H1 (cell line): ENCODE data around the gene KCND3. TPM values are rescaled to one million over a fixed set of nuclear protein-coding genes. Genes with fewer than 3 reads are reported as not detected.
A peak's percentile ranks its signal among the peaks of the same experiment; 100 is the strongest.

ENCODE experiments used
- CTCF ChIA-PET: fragments of 300-600 bp; sonication (Branson Sonifier 250); formaldehyde crosslinking; loops from one replicate; lab custom pipeline; 2021; ENCODE audit not compliant: partially characterized antibody; lab: Charles Lee
- POLR2A ChIA-PET: fragments of 300-600 bp; sonication (Branson Sonifier 250); formaldehyde crosslinking; loops from one replicate; lab custom pipeline; 2021; ENCODE audit warnings: inconsistent platforms; ENCODE audit not compliant: partially characterized antibody; lab: Charles Lee
- DNase-seq, 2 experiments: peaks; one replicate each; pipeline versions ENCODE4 v3.0.0 to v3.0.0-alpha.2; 2010 to 2022; ENCODE audit warnings: low spot score in 2 of 2, low read depth in 1 of 2, mixed read lengths in 1 of 2
- FAIRE-seq: peaks from 2 replicates; lab custom pipeline; 2011; peaks lifted over from hg19 to GRCh38; lab: Jason Lieb, UNC
- H2AFZ ChIP-seq: 2 replicates; pipeline ENCODE4 v1.8.1; 2012; ENCODE audit warnings: low read length, inconsistent platforms
- H2AK5ac ChIP-seq: 2 replicates; pipeline ENCODE4 v1.6.1; 2013; ENCODE audit warnings: low read depth, low read length
- H2BK120ac ChIP-seq: replicated peaks from 2 replicates; pipeline ENCODE3; 2013; ENCODE audit warnings: low read depth, low read length, inconsistent platforms
- H2BK12ac ChIP-seq: 2 replicates; pipeline ENCODE4 v1.6.1; 2013; ENCODE audit warnings: low read depth, low read length
- H2BK15ac ChIP-seq: 2 replicates; pipeline ENCODE4 v1.6.1; 2013; ENCODE audit warnings: low read length
- H2BK20ac ChIP-seq: 2 replicates; pipeline ENCODE4 v1.6.1; 2013; ENCODE audit warnings: low read length
- H2BK5ac ChIP-seq: 2 replicates; pipeline ENCODE4 v1.6.1; 2013; ENCODE audit warnings: low read depth, low read length
- H3K14ac ChIP-seq: 2 replicates; pipeline ENCODE4 v1.6.1; 2013; ENCODE audit warnings: inconsistent platforms; ENCODE audit not compliant: insufficient read length
- H3K18ac ChIP-seq: 2 replicates; pipeline ENCODE4 v1.6.1; 2013; ENCODE audit warnings: low read length; ENCODE audit errors: extremely low read depth
- H3K23ac ChIP-seq: 2 replicates; pipeline ENCODE4 v1.6.1; 2013; ENCODE audit warnings: inconsistent platforms; ENCODE audit not compliant: insufficient read length
- H3K23me2 ChIP-seq: 2 replicates; pipeline ENCODE4 v1.6.1; 2013; ENCODE audit warnings: low read depth, low read length
- H3K27ac ChIP-seq: 2 replicates; pipeline ENCODE4 v1.6.1; 2011; ENCODE audit warnings: low read depth, low read length, inconsistent platforms
- H3K27me3 ChIP-seq, 4 experiments: replicated peaks in 1 of 4; 1 replicate in 1 of 4; 2 replicates in 3 of 4; pipeline versions ENCODE4 v1.6.1 to v1.8.1; 2011 to 2013; ENCODE audit warnings: low read length in 3 of 4, mild to moderate bottlenecking in 3 of 4, inconsistent platforms in 2 of 4, mixed read lengths in 2 of 4, moderate library complexity in 1 of 4; ENCODE audit not compliant: control insufficient read depth in 3 of 4, insufficient read depth in 3 of 4; ENCODE audit errors: extremely low read depth in 1 of 4
- H3K36me3 ChIP-seq, 4 experiments: 2 replicates each; pipeline versions ENCODE4 v1.6.1 to v1.8.1; 2011 to 2013; ENCODE audit warnings: mild to moderate bottlenecking in 4 of 4, low read length in 3 of 4, moderate library complexity in 2 of 4, control low read depth in 1 of 4, inconsistent platforms in 1 of 4; ENCODE audit not compliant: insufficient read depth in 4 of 4, control insufficient read depth in 2 of 4
- H3K4ac ChIP-seq: replicated peaks from 2 replicates; pipeline ENCODE3; 2013; ENCODE audit warnings: low read length, low read depth, mixed read lengths, inconsistent platforms; ENCODE audit not compliant: insufficient read length
- H3K4me1 ChIP-seq, 4 experiments: replicated peaks in 1 of 4; 1 replicate in 1 of 4; 2 replicates in 3 of 4; pipeline versions ENCODE4 v1.6.1 to v1.8.1; 2011 to 2013; ENCODE audit warnings: low read length in 3 of 4, inconsistent platforms in 2 of 4, mixed read lengths in 1 of 4; ENCODE audit not compliant: insufficient read depth in 4 of 4, control insufficient read depth in 3 of 4
- H3K4me2 ChIP-seq, 2 experiments: 2 replicates each; pipeline versions ENCODE4 v1.6.1 to v1.8.1; 2011 to 2013; ENCODE audit warnings: low read depth in 2 of 2, low read length in 2 of 2, control low read depth in 1 of 2, inconsistent platforms in 1 of 2, mild to moderate bottlenecking in 1 of 2; ENCODE audit not compliant: insufficient read depth in 1 of 2
- H3K4me3 ChIP-seq, 4 experiments: fragments of 200-600, 300-600 bp in 1 of 4; sonication (generic), shearing (Covaris generic), sonication (Bioruptor Twin) in 1 of 4; 2 replicates each; pipeline versions ENCODE4 v1.5.1 to v1.8.1; 2011 to 2016; ENCODE audit warnings: low read length in 4 of 4, low read depth in 3 of 4, control low read depth in 2 of 4, inconsistent platforms in 2 of 4, mild to moderate bottlenecking in 2 of 4, mixed read lengths in 1 of 4, moderate library complexity in 1 of 4; ENCODE audit not compliant: insufficient read depth in 2 of 4; ENCODE audit errors: extremely low read depth in 1 of 4
- H3K56ac ChIP-seq: replicated peaks from 2 replicates; pipeline ENCODE3; 2013; ENCODE audit warnings: low read depth, mild to moderate bottlenecking, mixed read lengths, low read length, inconsistent platforms; ENCODE audit not compliant: insufficient read length
- H3K79me1 ChIP-seq: 2 replicates; pipeline ENCODE4 v1.6.1; 2013; ENCODE audit warnings: low read depth, low read length, control low read depth
- H3K79me2 ChIP-seq, 2 experiments: 2 replicates each; pipeline versions ENCODE4 v1.6.1 to v1.8.1; 2012 to 2013; ENCODE audit warnings: low read length in 2 of 2, mild to moderate bottlenecking in 2 of 2, inconsistent platforms in 1 of 2; ENCODE audit not compliant: insufficient read depth in 2 of 2, control insufficient read depth in 1 of 2
- H3K9ac ChIP-seq, 4 experiments: replicated peaks in 1 of 4; 1 replicate in 1 of 4; 2 replicates in 3 of 4; pipeline versions ENCODE4 v1.6.1 to v1.8.1; 2011 to 2013; ENCODE audit warnings: low read depth in 3 of 4, low read length in 3 of 4, control low read depth in 2 of 4, mild to moderate bottlenecking in 2 of 4, moderate library complexity in 2 of 4, inconsistent platforms in 1 of 4; ENCODE audit errors: extremely low read depth in 1 of 4
- H3K9me3 ChIP-seq, 2 experiments: 2 replicates each; pipeline versions ENCODE4 v1.6.1 to v1.8.1; 2012 to 2013; ENCODE audit warnings: mild to moderate bottlenecking in 2 of 2, moderate library complexity in 2 of 2, control low read depth in 1 of 2, inconsistent platforms in 1 of 2, low read depth in 1 of 2, low read length in 1 of 2, mixed read lengths in 1 of 2; ENCODE audit not compliant: insufficient read depth in 2 of 2
- H4K20me1 ChIP-seq, 2 experiments: replicated peaks in 1 of 2; 2 replicates each; pipeline versions ENCODE3 to v1.8.1; 2011 to 2013; ENCODE audit warnings: inconsistent platforms in 2 of 2, low read length in 2 of 2, mild to moderate bottlenecking in 1 of 2; ENCODE audit not compliant: insufficient read depth in 2 of 2, control insufficient read depth in 1 of 2
- H4K5ac ChIP-seq: 2 replicates; pipeline ENCODE4 v1.6.1; 2013; ENCODE audit warnings: low read length, low read depth, mixed read lengths, inconsistent platforms; ENCODE audit not compliant: insufficient read length
- H4K8ac ChIP-seq: 2 replicates; pipeline ENCODE4 v1.8.0; 2013; ENCODE audit warnings: mild to moderate bottlenecking, moderate library complexity, low read length, inconsistent platforms; ENCODE audit not compliant: insufficient read depth; ENCODE audit errors: extremely low read depth
- H4K91ac ChIP-seq: replicated peaks from 2 replicates; pipeline ENCODE3; 2013; ENCODE audit warnings: low read length, mixed read lengths, inconsistent platforms; ENCODE audit not compliant: insufficient read length
- BCL11A ChIP-seq, 2 experiments: IDR thresholded peaks; one replicate each; pipeline ENCODE4 v1.6.1; 2011; ENCODE audit warnings: low read depth in 2 of 2, low read length in 2 of 2, mild to moderate bottlenecking in 2 of 2
- CBX8 ChIP-seq: fragments of 300-800, 300-1000 bp; sonication (generic); IDR thresholded peaks from 2 replicates; pipeline ENCODE4 v1.7.1; 2016; ENCODE audit warnings: low read depth, low read length, borderline replicate concordance
- CTBP2 ChIP-seq: IDR thresholded peaks from 2 replicates; pipeline ENCODE4 v1.7.0; 2011; ENCODE audit warnings: borderline replicate concordance, mild to moderate bottlenecking, moderate library complexity, mixed read lengths, low read length; ENCODE audit not compliant: insufficient read depth, insufficient read length
- E2F6 ChIP-seq: IDR thresholded peaks from 2 replicates; pipeline ENCODE4 v1.6.1; 2012; ENCODE audit warnings: inconsistent platforms
- EGR1 ChIP-seq: IDR thresholded peaks from 2 replicates; pipeline ENCODE4 v1.6.1; 2011; ENCODE audit warnings: low read depth, low read length, borderline replicate concordance
- KDM1A ChIP-seq: fragments of 200-600, 300-600 bp; sonication (generic); IDR thresholded peaks from 2 replicates; pipeline ENCODE4 v1.7.1; 2016; ENCODE audit warnings: mild to moderate bottlenecking, low read length, borderline replicate concordance
- KDM5A ChIP-seq: fragments of 200-600 bp; IDR thresholded peaks from 2 replicates; pipeline ENCODE4 v1.7.1; 2012; ENCODE audit warnings: mild to moderate bottlenecking, low read length, inconsistent platforms, mixed read lengths
- POLR2AphosphoS5 ChIP-seq: IDR thresholded peaks from 2 replicates; pipeline ENCODE4 v1.6.1; 2011; ENCODE audit warnings: low read depth, low read length
- RNF2 ChIP-seq: fragments of 200-900, 300-1000 bp; sonication (generic); IDR thresholded peaks from 2 replicates; pipeline ENCODE4 v1.7.1; 2016; ENCODE audit warnings: borderline replicate concordance, low read depth, mild to moderate bottlenecking, antibody characterized with exemption, low read length; ENCODE audit not compliant: poor library complexity, severe bottlenecking; ENCODE audit errors: missing control alignments
- SIN3A ChIP-seq, 2 experiments: IDR thresholded peaks in 1 of 2; conservative IDR thresholded peaks in 1 of 2; 2 replicates each; pipeline ENCODE4 v1.6.1; 2011 to 2012; ENCODE audit warnings: low read length in 2 of 2, improper control_type of control experiment in 1 of 2, low read depth in 1 of 2, mild to moderate bottlenecking in 1 of 2
- SIRT6 ChIP-seq: IDR thresholded peaks from one replicate; pipeline ENCODE4 v1.7.1; 2012; ENCODE audit warnings: low read length, inconsistent platforms
- WGBS, 2 experiments: shearing (Covaris generic) in 1 of 2; methylation state at CpG; one replicate each; pipeline versions ENCODE4 v1.1.6 to v1.1.7; 2013 to 2015; ENCODE audit warnings: low lambda C conversion rate in 2 of 2, mixed read lengths in 2 of 2, inconsistent platforms in 1 of 2, low coverage in 1 of 2, missing lambda C conversion rate in 1 of 2; ENCODE audit not compliant: insufficient replicate concordance in 2 of 2, insufficient coverage in 1 of 2, insufficient read length in 1 of 2; ENCODE audit errors: extremely low coverage in 1 of 2, missing lambda C conversion rate in 1 of 2; 5-methylcytosine and 5-hydroxymethylcytosine counted together
- polyA plus RNA-seq, 7 experiments: library from polyadenylated mRNA; depleted of rRNA in 3 of 7; stranded (reverse) in 5 of 7; unstranded in 2 of 7; fragments of >200 nt in 5 of 7; fragments of 200-250 nt in 2 of 7; gene quantifications; 1 replicate in 5 of 7; 2 replicates in 1 of 7; 4 replicates in 1 of 7; pipeline versions ENCODE4 v1.2.1 to v1.2.3, GENCODE V29; 2011 to 2013; ENCODE audit warnings: missing spikeins in 2 of 7, mixed read lengths in 2 of 7
- total RNA-seq: library from RNA; stranded (reverse); fragmentation: NEBNext Ultra II Directional; extraction: Animal tissue kit (Norgen Biotek cat#: 25700); gene quantifications from 2 replicates; pipeline ENCODE4 v1.2.1, GENCODE V29; 2021

Gene KCND3
- total and polyA plus RNA-seq, 2 of the 8 experiments (the other 6 are each of a cell fraction or from before 2014, with no cell fraction given), result 0.14 to 0.48 TPM

GRCh38 chr1:111735321-111735720, 254.1 kb downstream of the KCND3 start:
- FAIRE-seq, result no peak
- H3K36me3 ChIP-seq, result peaks cover 0 to 3% (median 1%) of the 10 kb centered on the region in 4 experiments; a peak in 3 of 8 replicates
- H2AK5ac ChIP-seq, result no peak overlapping the region
- H3K4me2 ChIP-seq, result peak overlapping the region; percentile 89 to 97; a peak in 3 of 4 replicates
- peaks cover 19 to 24% (median 22%) of the 10 kb centered on the region in 4 experiments for H3K4me1 ChIP-seq
- H3K14ac ChIP-seq, result no peak overlapping the region
- H2BK20ac ChIP-seq, result no peak overlapping the region
- CTCF ChIA-PET, result interaction anchor here (3.7 to 42.0 kb wide), 3 partner anchors 6 to 34 kb away, joined by 11 to 1070 read pairs (median 1070); partner anchors contain the start of genes DDX20 and INKA2
- H3K27me3 ChIP-seq, result no peaks in the 10 kb centered on the region; a peak in 1 of 7 replicates
- H3K79me2 ChIP-seq, result peaks cover 0 to 53% of the 10 kb centered on the region in 2 experiments; a peak in 3 of 4 replicates
- H3K56ac ChIP-seq, result no peak overlapping the region
- no peak overlapping the region for H2BK120ac ChIP-seq
- no peak overlapping the region; the same call in 1 of the 2 replicates for H2BK5ac ChIP-seq
- no peak overlapping the region for H3K23ac ChIP-seq
- no peak overlapping the region for H2BK15ac ChIP-seq
- DNase-seq, result no peak
- H4K8ac ChIP-seq, result no peak overlapping the region
- H3K4ac ChIP-seq, result no peak overlapping the region
- no peak overlapping the region for H2AFZ ChIP-seq
- POLR2A ChIA-PET, result interaction anchor here (1.1 to 19.0 kb wide), 4 partner anchors 12 to 20 kb away, joined by 3 to 343 read pairs (median 25); partner anchors contain the start of gene DDX20
- H3K4me3 ChIP-seq, result peak overlapping the region in 1 of 4 experiments; percentile 70; a peak in 1 of 8 replicates
- peak overlapping the region; percentile 69; the same call in 1 of the 2 replicates for H2BK12ac ChIP-seq
- no peaks in the 10 kb centered on the region for H3K9me3 ChIP-seq
- peaks cover 15% of the 10 kb centered on the region; the same call in 1 of the 2 replicates for H3K23me2 ChIP-seq
- no peak overlapping the region for H3K18ac ChIP-seq
- no peak overlapping the region for H4K91ac ChIP-seq
- peaks cover 9% of the 10 kb centered on the region for H3K79me1 ChIP-seq
- H4K20me1 ChIP-seq, result peaks cover 0 to 10% of the 10 kb centered on the region in 2 experiments
- no peak overlapping the region for H4K5ac ChIP-seq
- no peak overlapping the region for H3K27ac ChIP-seq
- no peak overlapping the region for H3K9ac ChIP-seq
- 95% methylated on average over 4 of the region's 4 CpGs; no CpG with 5 or more reads in 1 of the 2 experiments for WGBS, 2 experiments
- no peak for TF ChIP-seq RNF2
- no peak for TF ChIP-seq E2F6
- TF ChIP-seq BCL11A (IDR thresholded peaks at IDR 0.05; ENCODE audit: low read depth in 2 of 2, low read length in 2 of 2), result no peak
- TF ChIP-seq KDM5A, result no peak
- no peak for TF ChIP-seq POLR2AphosphoS5
- TF ChIP-seq CTBP2, result no peak
- TF ChIP-seq SIRT6, result no peak
- TF ChIP-seq EGR1, result no peak
- no peak for TF ChIP-seq CBX8
- TF ChIP-seq SIN3A (conservative IDR thresholded peaks at IDR 0.05 in 1 of 2, IDR thresholded peaks at IDR 0.05 in 1 of 2; ENCODE audit: low read depth in 1 of 2, low read length in 2 of 2), result no peak
- TF ChIP-seq KDM1A, result no peak
